Endometrial microvascular endothelial cells (primary cell): Measurements from ENCODE around the gene CREBL2. TPM values are rescaled to one million over a fixed set of nuclear protein-coding genes. Genes with fewer than 3 reads are reported as not detected.
"Not testable (repeated sequence)": the region's sequence is repeated elsewhere in the genome, so short reads cannot be mapped to it uniquely, and the experiment has no call there.

Experiments
- in situ Hi-C: cut with HindIII; loops from 2 replicates; pipeline ENCODE4 v1.10.0; 2017; ENCODE audit warnings: low sequenced_read_pairs, low pct_unique_long_range_greater_than_20kb; ENCODE audit errors: inconsistent ontology term
- total RNA-seq: library from RNA; depleted of rRNA; stranded (reverse); fragments of >200 nt; gene quantifications from one replicate; pipeline ENCODE4 v1.2.3, GENCODE V29; 2015; ENCODE audit errors: inconsistent ontology term

Gene CREBL2
- total RNA-seq, 1 donor from 2014 or later = 20.9 TPM

- in situ Hi-C loops = no loop called here
Measured at GRCh38 chr12:12592930-12593329, 18.7 kb upstream of the CREBL2 start.

- in situ Hi-C loops = not testable (repeated sequence)
Measured at GRCh38 chr12:12595929-12596328, 15.7 kb upstream of the CREBL2 start.

GRCh38 chr12:12596598-12596997 lies 15.1 kb upstream of the CREBL2 start:
- in situ Hi-C loops = not testable (repeated sequence)

GRCh38 chr12:12598864-12599263 lies 12.8 kb upstream of the CREBL2 start:
- in situ Hi-C loops = no loop called here

- in situ Hi-C loops = no loop called here
Measured at GRCh38 chr12:12599750-12600643, 11.7 kb upstream of the CREBL2 start.

GRCh38 chr12:12600659-12601058 lies 11.0 kb upstream of the CREBL2 start:
- in situ Hi-C loops = no loop called here

GRCh38 chr12:12604740-12605139 lies 6.9 kb upstream of the CREBL2 start:
- in situ Hi-C loops = no loop called here

- in situ Hi-C loops = no loop called here
Measured at GRCh38 chr12:12606781-12607589, 4.7 kb upstream of the CREBL2 start.

GRCh38 chr12:12608557-12608957 lies 3.1 kb upstream of the CREBL2 start:
- in situ Hi-C loops = no loop called here

GRCh38 chr12:12609692-12610091 lies 2.0 kb upstream of the CREBL2 start:
- in situ Hi-C loops = no loop called here

- in situ Hi-C loops = no loop called here
Measured at GRCh38 chr12:12610711-12611110, 965 bp upstream of the CREBL2 start.

- in situ Hi-C loops = no loop called here
Measured at GRCh38 chr12:12612358-12612757, 682 bp downstream of the CREBL2 start.

GRCh38 chr12:12613344-12613743 lies 1.7 kb downstream of the CREBL2 start:
- in situ Hi-C loops = no loop called here

- in situ Hi-C loops = no loop called here
Measured at GRCh38 chr12:12614342-12614741, 2.7 kb downstream of the CREBL2 start.

- in situ Hi-C loops = no loop called here
Measured at GRCh38 chr12:12616512-12617310, 5.0 kb downstream of the CREBL2 start.

- in situ Hi-C loops = not testable (repeated sequence)
Measured at GRCh38 chr12:12618064-12618463, 6.4 kb downstream of the CREBL2 start.

GRCh38 chr12:12620730-12621315 lies 9.1 kb downstream of the CREBL2 start:
- in situ Hi-C loops = no loop called here

GRCh38 chr12:12622418-12622817 lies 10.7 kb downstream of the CREBL2 start:
- in situ Hi-C loops = no loop called here

GRCh38 chr12:12624498-12624992 lies 12.9 kb downstream of the CREBL2 start:
- in situ Hi-C loops = no loop called here
